Measurements from ENCODE around the gene ENTPD3.

Gene ENTPD3

DNA sequence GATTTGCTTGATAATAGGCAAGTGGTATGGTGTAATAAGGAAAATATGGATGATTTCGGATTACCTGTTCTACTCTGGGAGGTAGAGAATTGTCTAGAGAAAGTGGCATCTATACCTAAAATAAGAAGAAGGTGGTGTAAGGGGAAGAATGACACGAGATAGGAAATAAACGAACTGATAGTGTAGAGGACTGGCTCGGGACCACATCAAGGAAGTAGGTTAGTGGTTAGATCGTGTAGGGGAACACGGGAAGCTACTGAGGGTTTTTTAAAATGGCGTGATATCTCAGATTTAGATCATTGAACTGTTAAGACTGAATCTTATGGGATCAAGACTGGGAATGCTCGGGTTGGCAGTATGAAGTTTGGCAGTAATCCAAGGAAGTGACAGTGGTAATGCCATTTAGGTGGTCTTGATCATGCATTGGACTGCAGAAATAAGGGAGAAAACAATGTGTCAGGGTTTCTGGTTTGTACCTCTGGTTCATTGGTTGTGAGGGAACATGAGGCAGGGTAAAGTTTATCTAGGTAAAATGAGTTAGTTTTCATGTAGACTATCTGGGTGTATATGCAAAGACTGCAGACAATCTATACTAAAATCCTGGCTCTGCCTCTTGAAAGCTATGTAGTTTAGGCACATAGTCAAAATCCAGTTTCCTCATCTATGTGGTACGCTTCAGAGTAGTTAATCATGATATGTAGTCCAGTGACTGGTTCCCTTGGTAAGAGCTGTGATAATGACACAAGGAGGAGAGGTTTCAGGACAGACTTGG is 77.5 kb downstream of the ENTPD3 start:
- TF ChIP-seq TAF1 (IDR thresholded peaks at IDR 0.05; ENCODE audit: borderline replicate concordance, low read depth, low read length), result no peak
- TF ChIP-seq POLR2A (IDR thresholded peaks at IDR 0.05; ENCODE audit: low read depth, low read length), result no peak; the same call in 1 of the 2 replicates
- TF ChIP-seq POLR2AphosphoS5 (IDR thresholded peaks at IDR 0.05; ENCODE audit: low read depth, low read length), result no peak; the same call in 1 of the 2 replicates
- DNase-seq (ENCODE audit: insufficient read length), result no peak
- FAIRE-seq, result no peak

DNA sequence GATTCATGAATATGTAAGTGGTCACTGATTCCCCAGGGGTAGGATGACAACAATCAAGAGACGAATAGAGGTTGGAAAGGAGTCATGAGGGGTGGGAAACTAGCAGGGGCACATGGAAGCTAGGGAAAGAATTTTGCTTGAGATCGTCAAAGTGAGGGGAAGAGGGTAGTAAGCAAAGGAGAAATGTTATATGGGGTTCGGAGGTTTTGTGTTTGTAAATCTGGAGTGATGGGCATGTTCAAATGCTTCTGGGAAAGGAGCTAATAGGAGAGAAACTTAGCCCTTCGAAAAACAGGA is 78.1 kb downstream of the ENTPD3 start:
- FAIRE-seq (no peak), DNase-seq (ENCODE audit: insufficient read length) (no peak)
- TF ChIP-seq POLR2AphosphoS5 (IDR thresholded peaks at IDR 0.05; ENCODE audit: low read depth, low read length), result no peak
- TF ChIP-seq TAF1 (IDR thresholded peaks at IDR 0.05; ENCODE audit: borderline replicate concordance, low read depth, low read length), result no peak
- TF ChIP-seq POLR2A (IDR thresholded peaks at IDR 0.05; ENCODE audit: low read depth, low read length), result no peak

DNA sequence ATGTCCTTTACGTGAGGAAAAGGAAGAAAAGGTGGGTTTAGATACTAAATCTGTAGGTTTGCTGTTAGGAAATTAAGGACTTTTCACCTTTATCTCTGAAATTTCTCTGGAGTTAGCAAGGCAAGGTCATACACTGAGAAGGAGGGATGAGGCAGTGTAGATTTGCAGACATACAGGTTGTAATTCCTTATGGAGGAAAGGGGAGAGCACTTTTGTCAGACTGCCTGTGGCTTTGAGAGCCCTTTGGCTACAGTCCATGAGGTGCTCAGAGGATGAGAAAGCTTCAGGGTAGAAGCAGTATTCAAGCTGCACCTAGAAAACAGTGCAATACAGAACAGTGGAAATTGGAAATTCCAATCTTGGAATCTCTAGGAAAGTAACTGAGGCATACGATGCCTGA is 78.5 kb downstream of the ENTPD3 start:
- FAIRE-seq (no peak), DNase-seq (ENCODE audit: insufficient read length) (no peak)
- TF ChIP-seq TAF1 (IDR thresholded peaks at IDR 0.05; ENCODE audit: borderline replicate concordance, low read depth, low read length) (no peak), POLR2AphosphoS5 (IDR thresholded peaks at IDR 0.05; ENCODE audit: low read depth, low read length) (no peak), POLR2A (IDR thresholded peaks at IDR 0.05; ENCODE audit: low read depth, low read length) (no peak; the same call in 1 of the 2 replicates)

DNA sequence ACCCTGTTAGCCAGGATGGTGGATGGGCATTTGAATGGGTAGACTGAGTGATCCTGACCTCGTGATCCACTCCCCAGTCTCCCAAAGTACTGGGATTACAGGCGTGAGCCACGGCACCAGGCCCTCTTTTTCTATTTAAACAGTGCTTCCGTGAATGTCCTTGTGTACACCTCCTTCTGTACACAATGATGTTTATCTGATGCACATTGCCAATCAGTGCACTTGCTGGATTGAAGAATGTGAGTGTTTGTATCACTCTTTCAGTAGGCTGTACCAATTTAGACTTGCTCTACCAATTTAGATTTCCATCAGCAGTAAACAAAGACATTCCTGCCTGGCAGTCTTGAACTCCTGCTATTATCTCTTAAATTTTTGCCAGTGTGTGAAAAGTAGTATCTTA is 81.0 kb downstream of the ENTPD3 start:
- DNase-seq (ENCODE audit: insufficient read length) (no peak), FAIRE-seq (no peak)
- TF ChIP-seq TAF1 (IDR thresholded peaks at IDR 0.05; ENCODE audit: borderline replicate concordance, low read depth, low read length) (no peak), POLR2A (IDR thresholded peaks at IDR 0.05; ENCODE audit: low read depth, low read length) (no peak), POLR2AphosphoS5 (IDR thresholded peaks at IDR 0.05; ENCODE audit: low read depth, low read length) (no peak)

DNA sequence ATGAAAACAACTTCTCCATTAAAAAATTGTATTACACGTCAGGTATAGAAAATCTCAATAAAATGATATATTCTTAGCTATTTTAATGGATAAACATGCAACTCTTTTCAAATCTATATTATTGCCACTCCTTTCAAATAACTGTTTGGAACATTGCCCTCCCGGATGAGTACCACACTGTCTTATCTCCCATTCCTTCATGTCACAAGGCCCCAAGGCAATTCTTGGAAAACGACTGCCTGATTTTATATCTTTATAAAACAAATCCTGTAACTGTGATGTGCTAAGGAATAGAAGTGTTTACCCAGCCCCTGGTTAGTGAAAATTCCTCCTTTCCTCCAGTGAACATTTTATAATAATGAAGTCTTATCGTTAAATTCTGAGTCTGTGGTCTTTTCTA is 83.7 kb downstream of the ENTPD3 start:
- DNase-seq (ENCODE audit: insufficient read length), result no peak
- no peak for FAIRE-seq
- no peak for TF ChIP-seq POLR2AphosphoS5 (IDR thresholded peaks at IDR 0.05; ENCODE audit: low read depth, low read length)
- no peak for TF ChIP-seq POLR2A (IDR thresholded peaks at IDR 0.05; ENCODE audit: low read depth, low read length)
- no peak for TF ChIP-seq TAF1 (IDR thresholded peaks at IDR 0.05; ENCODE audit: borderline replicate concordance, low read depth, low read length)

DNA sequence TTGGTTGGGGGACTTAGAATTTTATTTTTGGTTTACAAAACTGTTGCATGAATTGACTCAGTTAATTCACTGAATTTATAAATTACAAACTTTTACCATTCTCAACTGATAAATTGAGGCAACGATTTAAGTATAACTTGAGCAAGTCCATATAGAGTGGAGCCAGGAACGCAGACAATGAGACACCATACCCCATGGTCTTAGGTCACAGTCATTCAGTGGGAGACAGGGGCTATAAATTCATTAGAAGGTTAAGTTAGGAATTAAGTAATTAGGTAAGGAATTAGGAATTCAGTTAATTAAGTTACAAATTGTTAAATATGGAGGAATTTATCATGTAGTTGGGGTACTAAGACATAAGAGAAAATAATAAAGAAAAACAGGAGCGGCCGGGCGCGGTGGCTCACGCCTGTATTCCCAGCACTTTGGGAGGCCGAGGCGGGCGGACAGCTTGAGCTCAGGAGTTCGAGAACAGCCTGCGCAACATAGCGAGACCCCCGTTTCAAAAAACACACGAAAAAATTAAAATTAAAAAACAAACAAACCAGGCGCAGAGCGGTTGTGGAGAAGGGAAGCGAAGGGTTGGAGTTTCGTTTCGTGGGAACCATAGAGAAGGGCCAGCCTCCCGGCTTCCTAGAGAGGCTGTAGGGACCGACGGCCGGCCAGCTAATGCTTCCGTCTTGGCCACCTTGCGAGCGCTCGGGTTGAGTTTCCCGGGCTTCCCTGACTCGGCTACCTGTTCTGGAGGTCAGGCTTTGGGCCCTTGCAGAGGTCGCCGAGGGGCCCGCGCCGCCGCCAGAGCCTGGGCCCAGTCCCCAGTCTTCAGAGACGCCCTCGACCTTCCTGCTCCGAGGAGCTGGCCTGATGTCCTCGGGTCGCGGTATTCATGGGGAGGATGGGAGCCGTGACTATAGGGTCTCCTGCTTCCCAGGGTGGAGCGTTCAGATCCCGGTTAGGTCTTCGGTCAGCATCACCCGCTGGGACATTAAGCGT is 89.8 kb downstream of the ENTPD3 start, which contains the start of gene ZNF619:
Gene ZNF619 (plus strand): TSS at position 645 of the 993 bp plus-strand sequence. CDS start 858 bp downstream, outside the sequence.
- DNase-seq (ENCODE audit: insufficient read length), result peak; percentile 69
- TF ChIP-seq POLR2A (IDR thresholded peaks at IDR 0.05; ENCODE audit: low read depth, low read length) (peak; percentile 63; the same call in 1 of the 2 replicates), POLR2AphosphoS5 (IDR thresholded peaks at IDR 0.05; ENCODE audit: low read depth, low read length) (peak; percentile 48), TAF1 (IDR thresholded peaks at IDR 0.05; ENCODE audit: borderline replicate concordance, low read depth, low read length) (peak; percentile 66)
- no peak for FAIRE-seq

DNA sequence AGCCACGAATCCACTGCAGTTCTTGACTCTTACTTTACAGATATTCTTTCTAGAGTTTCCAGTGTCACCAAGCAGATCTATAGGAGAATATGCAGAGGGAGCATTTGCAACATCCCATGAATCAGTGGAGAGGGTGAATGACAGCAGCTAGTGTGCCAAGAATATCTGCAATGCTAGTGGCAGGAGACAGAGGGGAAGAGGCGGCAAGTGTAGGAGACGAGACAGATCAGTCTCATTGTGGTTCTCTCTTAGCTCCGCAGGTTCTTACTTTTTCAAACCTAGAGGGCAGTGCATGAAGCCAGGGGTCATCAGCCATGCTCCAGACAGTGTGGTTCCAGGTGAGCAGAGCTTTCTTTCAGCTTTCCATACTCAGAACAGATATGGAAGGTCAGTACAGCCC is 90.7 kb downstream of the ENTPD3 start:
- TF ChIP-seq TAF1 (IDR thresholded peaks at IDR 0.05; ENCODE audit: borderline replicate concordance, low read depth, low read length), result no peak
- TF ChIP-seq POLR2A (IDR thresholded peaks at IDR 0.05; ENCODE audit: low read depth, low read length), result no peak
- no peak for TF ChIP-seq POLR2AphosphoS5 (IDR thresholded peaks at IDR 0.05; ENCODE audit: low read depth, low read length)
- FAIRE-seq (peak; percentile 24), DNase-seq (ENCODE audit: insufficient read length) (no peak)

All from GM12892 (cell line).